DND-41 (cell line): ENCODE data around the gene MAP7D1.

Source experiments
- ATAC-seq: fragments of 200-7000 bp; cut with Tn5 transposase; 3 replicates; pipeline ENCODE4 v1.9.1; 2021; ENCODE audit warnings: low read depth; ENCODE audit not compliant: insufficient read depth
- DNase-seq: peaks from one replicate; pipeline ENCODE4 v3.0.0-alpha.2; 2020
- H2AFZ ChIP-seq: 2 replicates; pipeline ENCODE4 v1.6.0; 2012; ENCODE audit warnings: low read depth, low read length
- H3K27ac ChIP-seq: 2 replicates; pipeline ENCODE4 v1.5.1; 2012; ENCODE audit warnings: low read length, inconsistent platforms
- H3K27me3 ChIP-seq: fragments of 200-600 bp; sonication (generic); 2 replicates; pipeline ENCODE4 v1.6.0; 2012; ENCODE audit warnings: low read length, mild to moderate bottlenecking, inconsistent platforms; ENCODE audit not compliant: insufficient read depth, poor library complexity
- H3K36me3 ChIP-seq: 2 replicates; pipeline ENCODE4 v1.5.1; 2012; ENCODE audit warnings: low read length, inconsistent platforms; ENCODE audit not compliant: insufficient read depth
- H3K4me1 ChIP-seq: 2 replicates; pipeline ENCODE4 v1.5.1; 2012; ENCODE audit warnings: mild to moderate bottlenecking, low read length; ENCODE audit not compliant: insufficient read depth
- H3K4me2 ChIP-seq: 2 replicates; pipeline ENCODE4 v1.6.0; 2012; ENCODE audit warnings: mild to moderate bottlenecking, moderate library complexity, low read length, inconsistent platforms; ENCODE audit not compliant: insufficient read depth
- H3K4me3 ChIP-seq, 2 experiments: fragments of 200-600 bp in 1 of 2; shearing (Covaris generic) in 1 of 2; 2 replicates each; pipeline ENCODE4 v1.5.1; 2012 to 2016; ENCODE audit warnings: inconsistent platforms in 2 of 2, low read length in 2 of 2, mild to moderate bottlenecking in 2 of 2, low read depth in 1 of 2, moderate library complexity in 1 of 2
- H3K79me2 ChIP-seq: 2 replicates; pipeline ENCODE4 v1.6.0; 2012; ENCODE audit warnings: low read length, inconsistent platforms; ENCODE audit not compliant: insufficient read depth
- H3K9ac ChIP-seq: 2 replicates; pipeline ENCODE4 v1.6.0; 2012; ENCODE audit warnings: low read depth, mild to moderate bottlenecking, inconsistent platforms, low read length, moderate library complexity
- H3K9me3 ChIP-seq: 2 replicates; pipeline ENCODE4 v1.5.1; 2012; ENCODE audit warnings: low read length, moderate library complexity, mild to moderate bottlenecking, inconsistent platforms; ENCODE audit not compliant: insufficient read depth, severe bottlenecking
- H4K20me1 ChIP-seq: 2 replicates; pipeline ENCODE4 v1.6.0; 2012; ENCODE audit warnings: low read length; ENCODE audit not compliant: insufficient read depth
- EZH2 ChIP-seq: IDR thresholded peaks from 3 replicates; pipeline ENCODE4 v1.6.1; 2012; ENCODE audit warnings: borderline replicate concordance, low read depth, mild to moderate bottlenecking, moderate library complexity, low read length, inconsistent platforms; ENCODE audit not compliant: severe bottlenecking
- TF ChIP-seq, protein P1 (sequence below): IDR thresholded peaks from 2 replicates; pipeline ENCODE4 v1.5.1; 2012; ENCODE audit warnings: borderline replicate concordance, low read length, moderate library complexity, mild to moderate bottlenecking; ENCODE audit not compliant: poor library complexity, severe bottlenecking; ENCODE audit errors: extremely low read depth

The MAP7D1 gene

DNA sequence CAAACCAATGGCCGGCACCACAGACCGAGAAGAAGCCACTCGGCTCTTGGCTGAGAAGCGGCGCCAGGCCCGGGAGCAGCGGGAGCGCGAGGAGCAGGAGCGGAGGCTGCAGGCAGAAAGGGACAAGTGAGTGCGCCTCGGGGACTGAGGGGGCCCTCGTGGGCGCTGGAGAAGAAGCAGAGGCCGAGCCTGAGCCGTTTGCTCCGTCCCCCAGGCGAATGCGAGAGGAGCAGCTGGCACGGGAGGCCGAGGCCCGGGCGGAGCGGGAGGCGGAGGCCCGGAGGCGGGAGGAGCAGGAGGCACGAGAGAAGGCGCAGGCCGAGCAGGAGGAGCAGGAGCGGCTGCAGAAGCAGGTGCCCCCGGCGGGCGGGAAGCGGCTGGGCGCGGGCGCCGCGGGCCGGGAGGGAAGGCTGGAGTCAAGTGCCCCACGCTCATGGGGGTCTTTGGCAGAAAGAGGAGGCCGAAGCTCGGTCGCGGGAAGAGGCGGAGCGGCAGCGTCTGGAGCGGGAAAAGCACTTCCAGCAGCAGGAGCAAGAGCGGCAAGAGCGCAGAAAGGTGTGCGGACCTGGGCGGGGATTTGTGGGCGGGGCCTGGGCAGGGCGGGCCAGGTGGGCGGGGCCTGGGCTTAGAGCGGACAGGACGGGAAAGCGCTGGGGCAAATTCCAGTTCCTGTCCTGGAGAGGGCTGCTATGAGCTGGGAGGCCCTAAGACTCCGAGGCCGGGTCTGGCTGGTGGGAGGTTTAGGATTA lies 22.7 kb downstream of the MAP7D1 start:
- DNase-seq (no peak), ATAC-seq (no peak)
- Histone ChIP-seq H3K27me3 (no peaks in the 10 kb centered on the region), H3K27ac (no peak overlapping the region), H3K36me3 (peaks cover 77% of the 10 kb centered on the region), H3K4me3 (no peak overlapping the region), H3K4me2 (no peak overlapping the region), H3K9me3 (no peaks in the 10 kb centered on the region), H4K20me1 (peaks cover 29% of the 10 kb centered on the region), H3K4me1 (no peaks in the 10 kb centered on the region), H3K9ac (no peak overlapping the region), H2AFZ (no peak overlapping the region), H3K79me2 (no peaks in the 10 kb centered on the region)
- TF ChIP-seq EZH2, result no peak
- TF ChIP-seq, protein P1, sequence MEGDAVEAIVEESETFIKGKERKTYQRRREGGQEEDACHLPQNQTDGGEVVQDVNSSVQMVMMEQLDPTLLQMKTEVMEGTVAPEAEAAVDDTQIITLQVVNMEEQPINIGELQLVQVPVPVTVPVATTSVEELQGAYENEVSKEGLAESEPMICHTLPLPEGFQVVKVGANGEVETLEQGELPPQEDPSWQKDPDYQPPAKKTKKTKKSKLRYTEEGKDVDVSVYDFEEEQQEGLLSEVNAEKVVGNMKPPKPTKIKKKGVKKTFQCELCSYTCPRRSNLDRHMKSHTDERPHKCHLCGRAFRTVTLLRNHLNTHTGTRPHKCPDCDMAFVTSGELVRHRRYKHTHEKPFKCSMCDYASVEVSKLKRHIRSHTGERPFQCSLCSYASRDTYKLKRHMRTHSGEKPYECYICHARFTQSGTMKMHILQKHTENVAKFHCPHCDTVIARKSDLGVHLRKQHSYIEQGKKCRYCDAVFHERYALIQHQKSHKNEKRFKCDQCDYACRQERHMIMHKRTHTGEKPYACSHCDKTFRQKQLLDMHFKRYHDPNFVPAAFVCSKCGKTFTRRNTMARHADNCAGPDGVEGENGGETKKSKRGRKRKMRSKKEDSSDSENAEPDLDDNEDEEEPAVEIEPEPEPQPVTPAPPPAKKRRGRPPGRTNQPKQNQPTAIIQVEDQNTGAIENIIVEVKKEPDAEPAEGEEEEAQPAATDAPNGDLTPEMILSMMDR, result no peak

DNA sequence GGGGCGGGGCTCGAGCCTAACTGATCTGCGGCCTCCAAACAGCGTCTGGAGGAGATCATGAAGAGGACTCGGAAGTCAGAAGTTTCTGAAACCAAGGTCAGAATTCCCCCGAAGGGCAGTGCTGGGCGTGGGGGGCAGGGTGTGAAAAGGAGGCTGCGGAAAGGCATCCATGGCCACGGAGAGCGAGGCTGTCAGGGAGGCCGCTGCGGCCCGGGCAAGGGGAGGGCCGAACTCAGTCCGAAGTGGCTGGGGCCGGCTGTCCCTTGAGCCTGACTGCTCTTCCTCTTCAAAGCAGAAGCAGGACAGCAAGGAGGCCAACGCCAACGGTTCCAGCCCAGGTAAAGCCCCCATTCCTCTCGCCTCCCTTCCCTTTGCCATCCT lies 23.2 kb downstream of the MAP7D1 start:
- Histone ChIP-seq H3K4me3 (no peak overlapping the region), H3K9me3 (no peaks in the 10 kb centered on the region), H2AFZ (no peak overlapping the region), H3K9ac (no peak overlapping the region), H3K27me3 (no peaks in the 10 kb centered on the region), H3K27ac (no peak overlapping the region), H4K20me1 (peaks cover 24% of the 10 kb centered on the region), H3K4me2 (no peak overlapping the region), H3K79me2 (no peaks in the 10 kb centered on the region), H3K4me1 (no peaks in the 10 kb centered on the region), H3K36me3 (peaks cover 72% of the 10 kb centered on the region)
- DNase-seq (no peak), ATAC-seq (no peak)
- no peak for TF ChIP-seq EZH2
- TF ChIP-seq, protein P1, result no peak

DNA sequence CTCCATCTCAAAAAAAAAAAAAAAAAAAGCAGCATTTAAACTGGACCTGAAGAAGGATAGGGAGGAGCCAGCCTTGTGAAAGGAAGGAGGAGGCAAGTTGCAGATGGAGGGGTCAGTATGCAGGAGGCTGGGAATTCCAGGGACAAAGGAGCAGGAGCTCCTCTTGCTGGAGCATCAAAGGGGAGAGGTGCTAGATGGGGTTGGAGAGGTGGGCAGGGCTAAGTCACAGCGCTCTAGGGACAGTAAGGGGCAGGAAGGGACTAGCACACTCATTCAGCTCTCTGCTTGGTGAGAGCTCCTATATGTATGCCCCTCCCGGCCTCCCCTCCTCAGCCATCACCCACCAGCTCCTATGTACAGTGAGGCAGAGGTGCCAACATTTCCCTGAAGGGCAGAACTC lies 26.8 kb downstream of the MAP7D1 start:
- DNase-seq, result no peak
- H3K36me3 ChIP-seq, result peaks cover 40% of the 10 kb centered on the region
- no peak overlapping the region for H2AFZ ChIP-seq
- peak; percentile 51 for ATAC-seq
- no peak overlapping the region for H3K9ac ChIP-seq
- no peaks in the 10 kb centered on the region for H3K79me2 ChIP-seq
- H3K4me2 ChIP-seq, result no peak overlapping the region
- H3K4me3 ChIP-seq, result no peak overlapping the region
- no peaks in the 10 kb centered on the region for H3K27me3 ChIP-seq
- no peak overlapping the region for H3K27ac ChIP-seq
- H3K4me1 ChIP-seq, result peaks cover 1% of the 10 kb centered on the region
- TF ChIP-seq, protein P1, result no peak
- TF ChIP-seq EZH2, result no peak
- 0 out of 2 replicates have a peak, but pooled peaks cover 5% of the 10 kb centered on the region for H4K20me1 ChIP-seq
- H3K9me3 ChIP-seq, result no peaks in the 10 kb centered on the region
